Endodermal cell (in vitro differentiated cells): ENCODE results near the gene HSPH1. TPM values are rescaled to one million over a fixed set of nuclear protein-coding genes. Genes with fewer than 3 reads are reported as not detected.
A peak's percentile ranks its signal among the peaks of the same experiment; 100 is the strongest.

Source experiments
- DNase-seq: peaks from one replicate; pipeline ENCODE4 v3.0.0-alpha.2; 2017
- H3K27ac ChIP-seq: 2 replicates; pipeline ENCODE4 v1.5.1; 2013; ENCODE audit warnings: mild to moderate bottlenecking, low read depth, low read length, moderate library complexity
- H3K27me3 ChIP-seq: 2 replicates; pipeline ENCODE4 v1.6.1; 2013; ENCODE audit warnings: mild to moderate bottlenecking, low read length, moderate library complexity; ENCODE audit not compliant: insufficient read depth, control insufficient read depth, poor library complexity, severe bottlenecking
- H3K36me3 ChIP-seq: 2 replicates; pipeline ENCODE4 v1.7.0; 2013; ENCODE audit warnings: mild to moderate bottlenecking, low read length, moderate library complexity; ENCODE audit not compliant: control insufficient read depth, insufficient read depth
- H3K4me1 ChIP-seq: one replicate; pipeline ENCODE4 v1.7.0; 2013; ENCODE audit warnings: low read length; ENCODE audit not compliant: control insufficient read depth, insufficient read depth
- H3K4me3 ChIP-seq: 2 replicates; pipeline ENCODE4 v1.5.1; 2013; ENCODE audit warnings: mild to moderate bottlenecking, low read length, moderate library complexity
- H3K9ac ChIP-seq: 2 replicates; pipeline ENCODE4 v1.6.1; 2013; ENCODE audit warnings: mild to moderate bottlenecking, low read length, moderate library complexity; ENCODE audit not compliant: poor library complexity, severe bottlenecking; ENCODE audit errors: extremely low read depth
- H3K9me3 ChIP-seq: 2 replicates; pipeline ENCODE4 v1.6.1; 2013; ENCODE audit warnings: mild to moderate bottlenecking, low read length, moderate library complexity; ENCODE audit not compliant: control insufficient read depth
- H3K27ac Mint-ChIP-seq: 2 replicates; pipeline ENCODE4 v1.8.0; 2020; ENCODE audit warnings: mixed read lengths
- H3K27me3 Mint-ChIP-seq: 2 replicates; pipeline ENCODE4 v1.8.0; 2021; ENCODE audit warnings: mild to moderate bottlenecking, mixed read lengths; ENCODE audit not compliant: insufficient read depth
- H3K36me3 Mint-ChIP-seq: 2 replicates; pipeline ENCODE4 v1.8.0; 2020; ENCODE audit warnings: low read depth, mixed read lengths
- H3K4me1 Mint-ChIP-seq: 2 replicates; pipeline ENCODE4 v1.8.0; 2020; ENCODE audit warnings: mixed read lengths
- H3K4me3 Mint-ChIP-seq: 2 replicates; pipeline ENCODE4 v1.8.0; 2020; ENCODE audit warnings: mild to moderate bottlenecking, moderate library complexity, mixed read lengths
- H3K9me3 Mint-ChIP-seq: 2 replicates; pipeline ENCODE4 v1.8.0; 2020; ENCODE audit warnings: mild to moderate bottlenecking, mixed read lengths
- WGBS, 2 experiments: methylation state at CpG; one replicate each; pipeline versions ENCODE4 v1.1.5 to v1.1.7; 2013; ENCODE audit warnings: missing lambda C conversion rate in 2 of 2, mixed read lengths in 1 of 2; ENCODE audit not compliant: insufficient coverage in 1 of 2, insufficient read length in 1 of 2; 5-methylcytosine and 5-hydroxymethylcytosine counted together
- total RNA-seq, 2 donors: library from RNA; stranded (reverse); fragmentation: NEBNext Ultra II Directional in 1 of 2; extraction: Animal tissue kit (Norgen Biotek cat#: 25700) in 1 of 2; gene quantifications; 2 replicates in 1 of 2; 3 replicates in 1 of 2; pipeline ENCODE4 v1.2.1, GENCODE V29; 2021
- TF ChIP-seq, protein P1 (sequence below): fragments of 200-600 bp; sonication (generic); conservative IDR thresholded peaks from 2 replicates; pipeline ENCODE4 v1.5.0; 2021; ENCODE audit warnings: antibody characterized with exemption, mild to moderate bottlenecking

Gene HSPH1
- total RNA-seq, 2 donors from 2014 or later = 88.0 to 120 TPM

DNA sequence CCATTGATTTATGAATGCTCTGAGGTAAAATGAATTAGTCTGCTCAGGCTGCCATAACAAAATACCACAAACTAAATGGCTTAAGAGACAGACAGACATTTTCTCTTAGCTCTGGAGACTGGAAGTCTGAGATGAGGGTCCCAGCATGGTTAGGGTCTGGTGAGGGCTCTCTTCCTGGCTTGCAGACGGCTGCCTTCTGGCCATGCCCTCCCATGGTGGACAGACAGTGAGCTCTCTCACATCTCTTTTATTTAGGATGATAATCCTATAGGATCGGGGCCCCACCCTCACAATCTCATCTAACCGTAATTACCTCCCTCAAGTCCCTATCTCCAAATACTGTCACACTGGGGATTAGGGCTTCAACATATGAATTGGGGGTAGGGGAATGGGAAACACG, 47.1 kb downstream of the HSPH1 start:
- TF ChIP-seq, protein P1, sequence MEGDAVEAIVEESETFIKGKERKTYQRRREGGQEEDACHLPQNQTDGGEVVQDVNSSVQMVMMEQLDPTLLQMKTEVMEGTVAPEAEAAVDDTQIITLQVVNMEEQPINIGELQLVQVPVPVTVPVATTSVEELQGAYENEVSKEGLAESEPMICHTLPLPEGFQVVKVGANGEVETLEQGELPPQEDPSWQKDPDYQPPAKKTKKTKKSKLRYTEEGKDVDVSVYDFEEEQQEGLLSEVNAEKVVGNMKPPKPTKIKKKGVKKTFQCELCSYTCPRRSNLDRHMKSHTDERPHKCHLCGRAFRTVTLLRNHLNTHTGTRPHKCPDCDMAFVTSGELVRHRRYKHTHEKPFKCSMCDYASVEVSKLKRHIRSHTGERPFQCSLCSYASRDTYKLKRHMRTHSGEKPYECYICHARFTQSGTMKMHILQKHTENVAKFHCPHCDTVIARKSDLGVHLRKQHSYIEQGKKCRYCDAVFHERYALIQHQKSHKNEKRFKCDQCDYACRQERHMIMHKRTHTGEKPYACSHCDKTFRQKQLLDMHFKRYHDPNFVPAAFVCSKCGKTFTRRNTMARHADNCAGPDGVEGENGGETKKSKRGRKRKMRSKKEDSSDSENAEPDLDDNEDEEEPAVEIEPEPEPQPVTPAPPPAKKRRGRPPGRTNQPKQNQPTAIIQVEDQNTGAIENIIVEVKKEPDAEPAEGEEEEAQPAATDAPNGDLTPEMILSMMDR = no peak
- Mint-ChIP-seq H3K4me1 (peaks cover 37% of the 10 kb centered on the region), H3K27ac (no peak overlapping the region), H3K4me3 (no peak overlapping the region), H3K36me3 (no peaks in the 10 kb centered on the region), H3K9me3 (no peaks in the 10 kb centered on the region), H3K27me3 (no peaks in the 10 kb centered on the region)
- no peaks in the 10 kb centered on the region for H3K27me3 ChIP-seq
- peaks cover 9% of the 10 kb centered on the region for H3K9me3 ChIP-seq
- peak; percentile 13 for DNase-seq
- no peaks in the 10 kb centered on the region for H3K36me3 ChIP-seq
- no peak overlapping the region for H3K27ac ChIP-seq
- H3K4me3 ChIP-seq = no peak overlapping the region
- 88 to 100% methylated on average over 1 to 2 of the region's 4 CpGs for whole genome bisulfite sequencing, 2 experiments
- peaks cover 6% of the 10 kb centered on the region for H3K4me1 ChIP-seq
- H3K9ac ChIP-seq = no peak overlapping the region

DNA sequence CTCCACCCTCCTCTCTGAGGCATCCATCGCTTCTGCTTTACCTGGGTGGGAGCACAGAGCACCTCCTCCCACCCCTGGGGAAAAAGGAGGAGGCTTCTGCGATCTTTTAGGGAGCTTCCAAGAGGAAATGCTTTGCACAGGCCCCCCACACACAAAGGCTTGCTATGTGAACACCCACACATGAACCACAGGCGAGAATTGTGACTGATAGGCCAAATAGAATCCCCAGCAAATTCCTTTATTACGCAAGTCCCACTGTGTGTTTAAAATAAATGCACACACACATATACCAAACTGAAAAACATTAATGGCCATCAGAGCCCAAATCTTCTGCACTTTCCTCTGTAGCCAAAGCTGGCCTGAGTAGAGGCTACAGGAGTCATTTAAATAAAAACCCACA, 50.6 kb downstream of the HSPH1 start:
- no peak overlapping the region for H3K27ac ChIP-seq

DNA sequence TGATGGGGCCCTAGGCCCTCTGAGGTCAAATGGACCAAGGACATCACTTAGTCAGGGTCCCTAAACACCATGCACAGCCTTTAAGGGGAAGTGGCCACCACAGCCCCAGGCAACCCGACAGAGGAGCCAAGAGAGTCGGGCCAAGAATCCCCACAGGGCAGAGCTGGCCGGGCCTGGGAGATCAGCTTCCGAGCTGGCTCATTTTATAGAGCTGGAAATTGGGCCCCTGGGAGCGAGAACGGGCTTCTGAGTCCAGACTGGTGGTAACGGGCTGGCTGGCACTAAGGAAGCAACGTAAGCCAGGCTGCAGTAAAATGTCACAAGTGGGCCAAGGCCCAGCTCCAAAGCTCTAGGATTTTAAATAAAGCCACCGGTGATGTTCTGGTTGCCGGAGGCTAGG, 51.1 kb downstream of the HSPH1 start:
- peaks cover 3% of the 10 kb centered on the region for H3K27me3 Mint-ChIP-seq
- H3K4me1 Mint-ChIP-seq = peaks cover 14% of the 10 kb centered on the region
- no peaks in the 10 kb centered on the region for H3K9me3 Mint-ChIP-seq
- no peak for DNase-seq
- H3K27me3 ChIP-seq = no peaks in the 10 kb centered on the region
- H3K36me3 Mint-ChIP-seq = no peaks in the 10 kb centered on the region
- H3K9me3 ChIP-seq = peaks cover 9% of the 10 kb centered on the region
- H3K27ac ChIP-seq = no peak overlapping the region
- H3K27ac Mint-ChIP-seq = no peak overlapping the region
- no peak overlapping the region for H3K4me3 ChIP-seq
- WGBS, 2 experiments = 94 to 100% methylated on average over 5 to 10 of the region's 10 CpGs
- no peaks in the 10 kb centered on the region for H3K36me3 ChIP-seq
- no peak overlapping the region for H3K9ac ChIP-seq
- no peaks in the 10 kb centered on the region for H3K4me1 ChIP-seq
- H3K4me3 Mint-ChIP-seq = no peak overlapping the region
- TF ChIP-seq, protein P1 = no peak

More for the DNA sequence above, 50.6 kb downstream of the HSPH1 start:
- Mint-ChIP-seq H3K36me3 (no peaks in the 10 kb centered on the region), H3K4me3 (no peak overlapping the region), H3K4me1 (peaks cover 19% of the 10 kb centered on the region), H3K27ac (no peak overlapping the region), H3K9me3 (no peaks in the 10 kb centered on the region), H3K27me3 (peaks cover 3% of the 10 kb centered on the region)
- H3K9ac ChIP-seq = no peak overlapping the region
- H3K9me3 ChIP-seq = peaks cover 9% of the 10 kb centered on the region
- peaks cover 4% of the 10 kb centered on the region for H3K4me1 ChIP-seq
- TF ChIP-seq, protein P1 = no peak
- H3K27me3 ChIP-seq = no peaks in the 10 kb centered on the region
- 80 to 94% methylated on average over 1 to 4 of the region's 4 CpGs for WGBS, 2 experiments
- no peak for DNase-seq
- no peak overlapping the region for H3K4me3 ChIP-seq
- no peaks in the 10 kb centered on the region for H3K36me3 ChIP-seq
